ENCODE results near the gene KLHL42. TPM values are rescaled to one million over a fixed set of nuclear protein-coding genes. Genes with fewer than 3 reads are reported as not detected.

The KLHL42 gene
- total RNA-seq, 1 experiment from 2014 or later, result 20.7 TPM

GRCh38 chr12:27782481-27782880 is 2.4 kb downstream of the KLHL42 start:
- DNase-seq (ENCODE audit: low spot score), result no peak
- ChIA-PET POLR2A (no interaction called here), CTCF (no interaction called here)
- peak overlapping the region; percentile 19 for H3K27ac Mint-ChIP-seq
- TF ChIP-seq ETV6 (CRISPR knock-in tag; IDR thresholded peaks at IDR 0.05), result no peak
- TF ChIP-seq ZNF138 (CRISPR knock-in tag; conservative IDR thresholded peaks at IDR 0.05), result no peak
- TF ChIP-seq STAT6 (CRISPR knock-in tag; conservative IDR thresholded peaks at IDR 0.05; ENCODE audit: low read depth), result no peak
- TF ChIP-seq SP1 (CRISPR knock-in tag; conservative IDR thresholded peaks at IDR 0.05), result no peak
- TF ChIP-seq ZNF532 (CRISPR knock-in tag; IDR thresholded peaks at IDR 0.05; ENCODE audit: borderline replicate concordance), result no peak
- TF ChIP-seq NFE2L1 (CRISPR knock-in tag; IDR thresholded peaks at IDR 0.05), result no peak
- TF ChIP-seq AR (CRISPR knock-in tag; IDR thresholded peaks at IDR 0.05), result no peak
- no peak for TF ChIP-seq CBFB (CRISPR knock-in tag; IDR thresholded peaks at IDR 0.05; ENCODE audit: low read depth)
- TF ChIP-seq SMAD4 (CRISPR knock-in tag; IDR thresholded peaks at IDR 0.05), result no peak
- H3K4me3 Mint-ChIP-seq, result peak overlapping the region; percentile 71
- peaks cover 18% of the 10 kb centered on the region for H3K36me3 Mint-ChIP-seq
- no peaks in the 10 kb centered on the region for H3K9me3 Mint-ChIP-seq
- H3K27me3 Mint-ChIP-seq (ENCODE audit: low read depth), result no peaks in the 10 kb centered on the region; the same call in 1 of the 2 replicates
- peaks cover 50% of the 10 kb centered on the region for H3K4me1 Mint-ChIP-seq
- no peak for ATAC-seq

GRCh38 chr12:27785882-27786570 is 6.0 kb downstream of the KLHL42 start:
- no peak for ATAC-seq
- ChIA-PET CTCF (interaction anchor here (1.0 kb wide), 1 partner anchor 21 kb away, joined by 3 read pairs; no protein-coding TSS in a partner anchor), POLR2A (no interaction called here)
- Mint-ChIP-seq H3K27ac (peak overlapping the region; percentile 68), H3K9me3 (no peaks in the 10 kb centered on the region), H3K36me3 (peaks cover 18% of the 10 kb centered on the region), H3K4me1 (peaks cover 34% of the 10 kb centered on the region), H3K27me3 (ENCODE audit: low read depth) (no peaks in the 10 kb centered on the region), H3K4me3 (no peak overlapping the region)
- no peak for DNase-seq (ENCODE audit: low spot score)
- TF ChIP-seq CTCF (IDR thresholded peaks at IDR 0.05) (no peak), CREB1 (CRISPR knock-in tag; IDR thresholded peaks at IDR 0.05) (no peak), OVOL2 (CRISPR knock-in tag; IDR thresholded peaks at IDR 0.05; ENCODE audit: borderline replicate concordance) (no peak), MAX (CRISPR knock-in tag; IDR thresholded peaks at IDR 0.05) (no peak), RELA (CRISPR knock-in tag; IDR thresholded peaks at IDR 0.05; ENCODE audit: borderline replicate concordance) (no peak), E2F1 (CRISPR knock-in tag; IDR thresholded peaks at IDR 0.05) (no peak), HMGXB4 (CRISPR knock-in tag; IDR thresholded peaks at IDR 0.05) (no peak), ATF6 (CRISPR knock-in tag; IDR thresholded peaks at IDR 0.05) (no peak)
